Measurements from ENCODE around the gene KLHDC10.
"Not testable (repeated sequence)": the region's sequence is repeated elsewhere in the genome, so short reads cannot be mapped to it uniquely, and the experiment has no call there.

KLHDC10 gene

GRCh38 chr7:130079846-130080394 is 9.6 kb downstream of the KLHDC10 start:
- no peak for DNase-seq (ENCODE audit: low spot score)

- DNase-seq (ENCODE audit: low spot score), result not testable (repeated sequence)
Measured at GRCh38 chr7:130083497-130083896, 13.2 kb downstream of the KLHDC10 start.

- DNase-seq (ENCODE audit: low spot score), result peak; percentile 66
Measured at GRCh38 chr7:130084037-130084875, 13.9 kb downstream of the KLHDC10 start.

GRCh38 chr7:130085235-130085634 is 14.9 kb downstream of the KLHDC10 start:
- DNase-seq (ENCODE audit: low spot score), result not testable (repeated sequence)

- DNase-seq (ENCODE audit: low spot score), result no peak
Measured at GRCh38 chr7:130086938-130087337, 16.6 kb downstream of the KLHDC10 start.

GRCh38 chr7:130087364-130087763 is 17.0 kb downstream of the KLHDC10 start:
- no peak for DNase-seq (ENCODE audit: low spot score)

GRCh38 chr7:130090745-130091532 is 20.6 kb downstream of the KLHDC10 start:
- DNase-seq (ENCODE audit: low spot score), result no peak

- peak; percentile 41 for DNase-seq (ENCODE audit: low spot score)
Measured at GRCh38 chr7:130091999-130092398, 21.7 kb downstream of the KLHDC10 start.

GRCh38 chr7:130092598-130092997 is 22.3 kb downstream of the KLHDC10 start:
- DNase-seq (ENCODE audit: low spot score), result peak; percentile 23

GRCh38 chr7:130095812-130096211 is 25.5 kb downstream of the KLHDC10 start:
- no peak for DNase-seq (ENCODE audit: low spot score)

GRCh38 chr7:130096243-130096827 is 26.0 kb downstream of the KLHDC10 start:
- DNase-seq (ENCODE audit: low spot score), result no peak

GRCh38 chr7:130099331-130099730 is 29.0 kb downstream of the KLHDC10 start:
- no peak for DNase-seq (ENCODE audit: low spot score)

- DNase-seq (ENCODE audit: low spot score), result no peak
Measured at GRCh38 chr7:130102588-130102987, 32.3 kb downstream of the KLHDC10 start.

- no peak for DNase-seq (ENCODE audit: low spot score)
Measured at GRCh38 chr7:130107949-130108674, 37.8 kb downstream of the KLHDC10 start.

- DNase-seq (ENCODE audit: low spot score), result no peak
Measured at GRCh38 chr7:130108809-130109208, 38.5 kb downstream of the KLHDC10 start.

- DNase-seq (ENCODE audit: low spot score), result peak; percentile 18
Measured at GRCh38 chr7:130112093-130112492, 41.8 kb downstream of the KLHDC10 start.

- no peak for DNase-seq (ENCODE audit: low spot score)
Measured at GRCh38 chr7:130112662-130113425, 42.5 kb downstream of the KLHDC10 start.

- not testable (repeated sequence) for DNase-seq (ENCODE audit: low spot score)
Measured at GRCh38 chr7:130113426-130113805, 43.1 kb downstream of the KLHDC10 start.

- no peak for DNase-seq (ENCODE audit: low spot score)
Measured at GRCh38 chr7:130113887-130114286, 43.6 kb downstream of the KLHDC10 start.

GRCh38 chr7:130114374-130114773 is 44.0 kb downstream of the KLHDC10 start:
- DNase-seq (ENCODE audit: low spot score), result peak; percentile 56

GRCh38 chr7:130114776-130115175 is 44.4 kb downstream of the KLHDC10 start:
- no peak for DNase-seq (ENCODE audit: low spot score)

Measured in NAMALWA (cell line).